ENCODE results near the gene SMG5.
A peak's percentile ranks its signal among the peaks of the same experiment; 100 is the strongest.

Gene SMG5

GRCh38 chr1:156281693-156282478, 739 bp downstream of the SMG5 start:
- peak overlapping the region; percentile 88 for H3K4me3 ChIP-seq (ENCODE audit: low read depth, low read length)

- peak overlapping the region; percentile 88 for H3K4me3 ChIP-seq (ENCODE audit: low read depth, low read length)
Measured at GRCh38 chr1:156281281-156281680, 1.3 kb downstream of the SMG5 start.

GRCh38 chr1:156279837-156280236, 2.8 kb downstream of the SMG5 start:
- H3K4me3 ChIP-seq (ENCODE audit: low read depth, low read length), result no peak overlapping the region

- no peak overlapping the region for H3K4me3 ChIP-seq (ENCODE audit: low read depth, low read length)
Measured at GRCh38 chr1:156276966-156277381, 5.7 kb downstream of the SMG5 start.

GRCh38 chr1:156276532-156276931, 6.1 kb downstream of the SMG5 start:
- no peak overlapping the region for H3K4me3 ChIP-seq (ENCODE audit: low read depth, low read length)

GRCh38 chr1:156270314-156270713, 12.3 kb downstream of the SMG5 start:
- no peak overlapping the region for H3K4me3 ChIP-seq (ENCODE audit: low read depth, low read length)

GRCh38 chr1:156268336-156268735, 14.3 kb downstream of the SMG5 start:
- H3K4me3 ChIP-seq (ENCODE audit: low read depth, low read length), result no peak overlapping the region

GRCh38 chr1:156266051-156266450, 16.6 kb downstream of the SMG5 start:
- H3K4me3 ChIP-seq (ENCODE audit: low read depth, low read length), result no peak overlapping the region

GRCh38 chr1:156263288-156263655, 19.4 kb downstream of the SMG5 start:
- no peak overlapping the region for H3K4me3 ChIP-seq (ENCODE audit: low read depth, low read length)

- H3K4me3 ChIP-seq (ENCODE audit: low read depth, low read length), result no peak overlapping the region
Measured at GRCh38 chr1:156262461-156263287, 20.0 kb downstream of the SMG5 start.

- H3K4me3 ChIP-seq (ENCODE audit: low read depth, low read length), result no peak overlapping the region
Measured at GRCh38 chr1:156260896-156261295, 21.7 kb downstream of the SMG5 start.

- no peak overlapping the region for H3K4me3 ChIP-seq (ENCODE audit: low read depth, low read length)
Measured at GRCh38 chr1:156259805-156260204, 22.8 kb downstream of the SMG5 start.

GRCh38 chr1:156258859-156259258, 23.8 kb downstream of the SMG5 start:
- H3K4me3 ChIP-seq (ENCODE audit: low read depth, low read length), result no peak overlapping the region

- H3K4me3 ChIP-seq (ENCODE audit: low read depth, low read length), result no peak overlapping the region
Measured at GRCh38 chr1:156257711-156258110, 24.9 kb downstream of the SMG5 start.

- no peak overlapping the region for H3K4me3 ChIP-seq (ENCODE audit: low read depth, low read length)
Measured at GRCh38 chr1:156253634-156254033, 29.0 kb downstream of the SMG5 start.

GRCh38 chr1:156251527-156251926, 31.1 kb downstream of the SMG5 start:
- no peak overlapping the region for H3K4me3 ChIP-seq (ENCODE audit: low read depth, low read length)

- H3K4me3 ChIP-seq (ENCODE audit: low read depth, low read length), result no peak overlapping the region
Measured at GRCh38 chr1:156249593-156249992, 33.0 kb downstream of the SMG5 start.

- no peak overlapping the region for H3K4me3 ChIP-seq (ENCODE audit: low read depth, low read length)
Measured at GRCh38 chr1:156248323-156248683, 34.3 kb downstream of the SMG5 start.

- no peak within 1 kb of the TSS for H3K4me3 ChIP-seq (ENCODE audit: low read depth, low read length)
Measured at GRCh38 chr1:156247460-156248322, 34.9 kb downstream of the SMG5 start, which contains the start of gene PAQR6. Gene PAQR6 (minus strand): TSS chr1:156248056. CDS start chr1:156246731, 1,325 bp downstream.

- no peak overlapping the region for H3K4me3 ChIP-seq (ENCODE audit: low read depth, low read length)
Measured at GRCh38 chr1:156246781-156247459, 35.7 kb downstream of the SMG5 start.

All from iPS-11a (cell line).